NCI-H748 treated with DMSO at 0.1 percent for 48 hours (cell line): Measurements from ENCODE around the gene IFNA8.
"Not testable (repeated sequence)": the region's sequence is repeated elsewhere in the genome, so short reads cannot be mapped to it uniquely, and the experiment has no call there.

Experiments
- DNase-seq: peaks from one replicate; lab custom pipeline; 2025; lab: John Stamatoyannopoulos, UW

The IFNA8 gene

GRCh38 chr9:21408817-21409216, at the start of gene IFNA8:
Gene IFNA8, plus strand, starts transcription at chr9:21409117. Its CDS starts 60 bp downstream, at chr9:21409177.
- DNase-seq = no peak

- no peak for DNase-seq
Measured at GRCh38 chr9:21362287-21362686, 46.6 kb upstream of the IFNA8 start.

GRCh38 chr9:21367169-21367568, 41.7 kb upstream of the IFNA8 start:
- not testable (repeated sequence) for DNase-seq

DNA sequence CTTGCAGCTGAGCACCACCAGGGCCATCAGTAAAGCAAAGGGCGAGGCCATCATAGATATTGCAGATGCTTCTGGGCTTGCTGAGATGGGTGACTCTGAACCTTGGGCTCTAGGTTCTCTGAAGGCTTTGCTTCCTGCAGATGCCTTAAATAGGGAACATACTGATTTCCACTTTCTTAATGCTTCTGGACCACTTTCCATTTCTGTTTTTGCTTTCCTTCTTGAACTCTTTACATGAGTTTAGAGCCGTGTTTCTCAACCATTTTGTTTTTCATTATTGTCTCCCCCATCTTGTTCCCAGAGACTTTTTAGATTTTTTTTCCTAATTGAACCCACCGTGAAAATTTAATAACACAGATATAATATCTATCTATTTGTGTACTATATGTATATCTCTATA, 41.0 kb upstream of the IFNA8 start, which contains the start of gene IFNA13:
TSS of gene IFNA13 (minus strand) at position 101 of the 400 bp plus-strand sequence. CDS start at position 54, 47 bp downstream.
- no peak for DNase-seq

- DNase-seq = not testable (repeated sequence)
Measured at GRCh38 chr9:21371467-21371866, 37.5 kb upstream of the IFNA8 start.

DNA sequence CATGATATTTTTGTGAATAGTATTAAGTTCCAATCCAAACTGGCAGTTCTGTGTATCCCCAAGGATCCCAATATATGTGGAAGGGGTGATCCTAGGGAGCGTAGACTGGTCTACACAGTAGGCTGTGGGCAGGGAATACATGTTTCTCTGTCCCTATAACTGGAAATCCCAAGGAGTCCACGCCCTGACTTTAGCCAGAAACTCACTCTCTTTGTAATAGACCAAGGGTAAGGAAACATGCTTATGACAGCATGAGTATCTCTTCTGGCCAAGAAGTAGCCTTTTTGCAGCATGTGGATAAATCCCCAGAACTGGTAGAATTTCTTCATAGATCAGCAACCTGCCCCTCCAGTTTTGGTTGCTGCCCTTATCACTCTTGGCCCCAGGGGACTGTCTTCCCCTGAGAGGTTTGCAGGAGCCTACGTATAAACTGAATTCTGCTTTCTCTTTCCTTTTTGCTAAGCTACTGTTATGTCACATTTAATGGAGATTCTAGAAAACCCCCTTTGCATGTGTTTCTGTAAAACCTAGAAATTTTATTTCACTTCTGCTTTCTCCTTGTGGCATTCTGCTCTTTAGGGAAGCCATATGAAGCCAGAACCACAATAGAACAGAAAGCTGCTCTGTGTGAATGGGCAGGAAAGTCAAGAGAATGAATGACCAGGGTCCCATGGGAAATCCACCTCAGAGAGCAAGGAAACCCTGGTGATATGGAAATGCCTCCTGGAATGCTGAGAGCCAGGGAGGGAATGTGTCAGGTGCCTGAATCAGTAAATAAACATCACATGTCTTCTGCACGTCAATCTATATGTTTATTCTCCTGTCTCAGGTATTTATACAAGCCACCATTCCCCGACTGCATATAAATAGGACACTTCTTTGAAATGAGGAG, 27.2 kb upstream of the IFNA8 start:
- DNase-seq = no peak

DNA sequence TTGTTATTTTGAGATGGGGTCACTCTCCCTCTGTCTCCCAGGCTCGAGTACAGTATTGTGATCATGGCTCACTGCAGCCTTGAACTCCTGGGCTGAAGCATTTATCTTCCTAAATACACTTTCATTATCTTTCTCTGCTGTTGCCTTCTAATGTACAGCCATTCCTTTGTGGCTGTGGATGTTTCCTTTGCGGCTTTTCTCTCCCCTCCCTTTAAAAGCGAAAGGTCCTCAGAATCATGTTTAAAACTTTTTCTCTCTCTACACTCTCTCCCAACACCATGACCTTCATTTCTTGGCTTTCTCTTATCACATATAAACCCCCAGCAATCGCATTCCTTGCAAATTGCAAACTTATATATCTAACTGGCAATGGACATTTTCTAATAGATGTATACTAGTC, 25.3 kb upstream of the IFNA8 start:
- DNase-seq = no peak

GRCh38 chr9:21385131-21385670, 23.7 kb upstream of the IFNA8 start, which contains the start of gene IFNA2:
Gene IFNA2, minus strand, starts transcription at chr9:21385398. Its CDS starts 69 bp downstream, at chr9:21385329.
- DNase-seq = no peak

GRCh38 chr9:21392270-21392669, 16.6 kb upstream of the IFNA8 start:
- no peak for DNase-seq

- no peak for DNase-seq
Measured at GRCh38 chr9:21395778-21396717, 12.9 kb upstream of the IFNA8 start.

GRCh38 chr9:21398955-21399489, 9.9 kb upstream of the IFNA8 start:
- no peak for DNase-seq

DNA sequence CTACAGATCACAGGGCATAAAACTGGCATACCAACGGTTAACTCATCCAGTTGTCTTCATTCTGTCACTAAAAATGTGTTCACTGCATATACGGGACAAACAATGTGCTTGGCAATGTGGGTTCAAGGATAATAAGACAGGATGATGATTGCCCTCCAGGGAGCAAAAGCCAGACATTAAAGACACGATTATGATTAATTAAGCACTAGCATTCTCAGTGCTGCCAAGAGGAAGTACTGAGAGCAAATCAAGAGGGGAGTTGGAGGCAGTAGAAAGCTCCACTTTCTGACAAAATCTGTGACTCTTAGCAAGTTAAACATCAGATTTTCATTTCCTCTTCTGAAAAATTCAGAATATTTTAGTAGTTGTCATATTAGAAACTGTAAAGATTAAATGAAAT, 9.0 kb upstream of the IFNA8 start:
- DNase-seq = no peak

GRCh38 chr9:21402386-21403251, 6.3 kb upstream of the IFNA8 start:
- DNase-seq = no peak

- no peak for DNase-seq
Measured at GRCh38 chr9:21404146-21404545, 4.8 kb upstream of the IFNA8 start.

- no peak for DNase-seq
Measured at GRCh38 chr9:21412107-21412506, 3.2 kb downstream of the IFNA8 start.

- DNase-seq = no peak
Measured at GRCh38 chr9:21413151-21413550, 4.2 kb downstream of the IFNA8 start.

DNA sequence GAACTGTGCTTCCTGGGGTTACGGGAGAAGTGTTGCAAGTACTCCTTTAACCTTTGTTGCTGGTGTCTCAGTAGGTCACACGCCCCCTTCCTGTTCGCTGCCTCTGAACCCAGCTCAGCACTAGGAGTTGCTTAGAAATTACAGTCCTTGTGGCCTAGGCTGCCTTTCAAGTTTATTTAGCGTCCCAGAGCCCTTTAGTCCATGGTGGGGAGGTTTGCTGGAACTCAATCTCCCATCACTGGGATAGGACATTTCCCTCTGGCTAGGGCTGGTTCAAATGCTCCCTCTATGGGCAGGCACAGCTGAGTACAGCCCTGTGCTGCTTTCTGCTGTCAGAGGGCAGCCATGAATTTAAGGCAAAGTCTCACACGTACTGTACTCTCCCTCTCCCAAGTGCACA, 4.7 kb downstream of the IFNA8 start:
- DNase-seq = no peak

DNA sequence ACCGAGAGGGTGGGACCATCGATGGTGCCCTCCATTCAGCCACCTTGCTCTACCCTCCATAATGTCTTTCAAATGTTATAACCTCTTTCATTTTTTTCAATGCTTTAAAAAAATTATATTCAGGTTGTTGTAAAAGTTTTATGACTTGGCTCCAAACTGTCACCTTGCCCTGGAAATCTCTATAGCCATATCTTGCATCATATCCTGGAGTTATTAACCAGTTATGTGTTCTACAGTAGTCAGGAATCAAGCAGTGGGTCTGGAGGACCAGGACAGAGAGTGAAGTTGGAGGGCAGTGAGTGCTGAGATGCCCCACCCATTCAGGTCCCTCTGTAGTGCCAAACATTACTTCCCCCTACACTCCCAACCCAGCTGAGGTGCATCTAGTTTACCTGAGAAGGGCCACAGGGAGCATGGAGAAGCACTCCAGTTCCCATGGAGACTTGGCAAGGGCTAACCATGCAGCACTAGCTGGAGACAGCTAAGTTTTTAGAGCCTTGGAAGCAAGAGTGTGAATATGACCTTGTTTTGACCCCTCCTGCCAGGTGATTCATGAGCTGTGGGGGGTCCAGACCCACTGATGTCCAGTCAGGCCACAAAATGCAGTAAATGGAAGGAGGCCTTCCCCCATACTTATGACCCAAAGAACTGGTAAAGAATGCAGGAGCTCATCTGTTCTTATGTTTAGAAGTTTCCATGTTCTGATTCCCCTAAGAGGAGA, 5.5 kb downstream of the IFNA8 start:
- DNase-seq = no peak

- no peak for DNase-seq
Measured at GRCh38 chr9:21415493-21416267, 6.8 kb downstream of the IFNA8 start.
